HG03097 (cell line): ENCODE measurements around the gene ROR1.
"Not testable (repeated sequence)": the region's sequence is repeated elsewhere in the genome, so short reads cannot be mapped to it uniquely, and the experiment has no call there.

ENCODE experiments used
- ATAC-seq: cut with Tn5 transposase; IDR thresholded peaks from one replicate; pipeline ENCODE4 v1.9.1; 2021; ENCODE audit not compliant: unreplicated experiment, low FRiP score

The ROR1 gene

GRCh38 chr1:64073705-64074104 lies 299.9 kb downstream of the ROR1 start:
- ATAC-seq, result no peak

GRCh38 chr1:64074767-64075166 lies 300.9 kb downstream of the ROR1 start:
- no peak for ATAC-seq

- no peak for ATAC-seq
Measured at GRCh38 chr1:64077281-64077940, 303.6 kb downstream of the ROR1 start.

DNA sequence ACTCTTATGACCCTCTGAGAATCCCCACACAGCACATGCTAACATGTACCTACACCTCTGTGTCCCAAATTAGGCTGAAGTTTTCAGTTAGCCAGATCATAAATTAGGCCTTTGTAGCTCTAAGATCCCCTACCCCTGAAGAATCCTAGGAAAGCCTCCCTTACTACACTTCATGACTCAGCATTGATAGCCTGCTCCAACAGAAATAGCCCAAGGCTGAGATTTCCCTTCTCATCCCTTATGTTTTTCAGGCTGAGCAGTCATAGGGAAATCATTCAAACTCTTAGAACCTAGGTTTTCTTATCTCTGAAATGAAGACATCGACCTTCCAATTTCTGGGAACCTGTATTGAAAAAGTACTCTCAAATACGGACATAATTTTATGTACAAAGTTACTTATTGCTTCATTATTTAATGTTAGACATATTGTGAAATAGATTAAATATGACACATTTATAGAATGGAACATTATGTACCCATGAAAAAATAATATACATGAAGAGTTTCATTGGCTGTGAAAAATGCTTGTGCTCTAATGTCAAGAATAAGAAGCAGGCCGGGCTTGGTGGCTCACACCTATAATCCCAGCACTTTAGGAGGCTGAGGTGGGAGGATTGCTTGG lies 307.2 kb downstream of the ROR1 start:
- ATAC-seq, result no peak

GRCh38 chr1:64082459-64082858 lies 308.6 kb downstream of the ROR1 start:
- no peak for ATAC-seq

- no peak for ATAC-seq
Measured at GRCh38 chr1:64084451-64084850, 310.6 kb downstream of the ROR1 start.

GRCh38 chr1:64087768-64088167 lies 314.0 kb downstream of the ROR1 start:
- no peak for ATAC-seq

- ATAC-seq, result no peak
Measured at GRCh38 chr1:64090436-64090835, 316.6 kb downstream of the ROR1 start.

DNA sequence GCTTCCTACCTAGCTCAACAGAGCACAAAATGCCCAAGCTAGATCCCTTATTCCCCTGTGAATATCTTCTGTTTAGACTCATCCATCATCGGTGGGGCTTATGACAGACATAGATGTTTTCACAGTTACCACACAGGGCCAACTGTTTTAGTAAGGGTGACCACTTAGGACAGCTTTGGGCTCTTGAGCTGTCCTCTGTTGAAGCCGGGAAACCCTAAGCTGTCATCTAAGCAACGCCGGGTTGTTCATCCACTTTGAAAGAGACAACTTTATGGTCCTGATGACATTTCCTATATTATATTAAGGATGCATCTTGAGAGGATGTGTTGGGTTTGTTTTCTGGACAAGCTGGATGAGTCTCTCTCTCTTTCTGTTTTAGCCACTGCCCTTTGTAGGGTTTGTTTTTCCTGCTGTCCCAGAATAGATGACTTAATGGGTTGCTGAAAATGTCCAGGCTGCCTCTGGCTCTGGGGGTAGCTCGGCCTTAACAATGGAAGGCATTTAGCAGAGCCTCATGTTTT lies 319.1 kb downstream of the ROR1 start:
- no peak for ATAC-seq

- no peak for ATAC-seq
Measured at GRCh38 chr1:64093941-64094340, 320.1 kb downstream of the ROR1 start.

DNA sequence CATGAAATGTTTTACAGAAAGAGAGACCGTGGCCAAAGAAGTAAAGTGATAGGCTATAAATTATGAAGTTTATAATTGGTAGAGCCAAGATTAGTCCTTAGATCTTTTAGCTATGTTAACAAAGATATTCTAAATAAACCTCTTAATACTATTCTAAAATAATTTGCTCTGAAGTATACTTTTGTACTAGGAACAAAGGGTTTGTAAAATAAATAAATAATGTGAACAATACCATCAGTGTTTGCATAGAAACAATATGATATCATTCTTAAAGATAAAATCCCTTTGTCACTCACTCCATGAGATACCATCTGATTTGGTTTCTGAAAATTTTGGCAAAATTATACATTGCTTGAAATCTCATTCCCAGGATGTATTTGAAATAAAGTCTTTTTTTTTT lies 322.0 kb downstream of the ROR1 start:
- no peak for ATAC-seq

DNA sequence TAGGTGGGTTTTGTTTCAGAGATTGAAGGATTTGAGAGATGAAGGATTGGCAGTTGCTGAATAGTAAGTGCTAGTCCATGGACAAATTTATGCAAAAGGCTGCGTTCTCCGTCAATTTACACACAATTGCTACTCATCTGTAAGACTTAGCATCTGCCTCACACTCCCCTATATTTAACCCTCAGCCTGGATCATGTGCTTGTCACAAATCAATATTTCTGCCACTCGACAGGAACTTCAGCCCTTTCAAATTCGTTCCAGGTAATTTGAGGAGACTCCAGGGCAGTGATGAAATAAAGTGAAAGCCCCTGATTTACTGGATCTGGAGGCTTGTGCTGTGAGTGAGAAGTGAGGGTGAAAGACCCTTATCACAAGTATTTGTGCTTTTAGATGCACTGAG lies 324.0 kb downstream of the ROR1 start:
- ATAC-seq, result no peak

GRCh38 chr1:64098436-64098835 lies 324.6 kb downstream of the ROR1 start:
- no peak for ATAC-seq

GRCh38 chr1:64098846-64099582 lies 325.2 kb downstream of the ROR1 start:
- no peak for ATAC-seq

- no peak for ATAC-seq
Measured at GRCh38 chr1:64100791-64101190, 327.0 kb downstream of the ROR1 start.

DNA sequence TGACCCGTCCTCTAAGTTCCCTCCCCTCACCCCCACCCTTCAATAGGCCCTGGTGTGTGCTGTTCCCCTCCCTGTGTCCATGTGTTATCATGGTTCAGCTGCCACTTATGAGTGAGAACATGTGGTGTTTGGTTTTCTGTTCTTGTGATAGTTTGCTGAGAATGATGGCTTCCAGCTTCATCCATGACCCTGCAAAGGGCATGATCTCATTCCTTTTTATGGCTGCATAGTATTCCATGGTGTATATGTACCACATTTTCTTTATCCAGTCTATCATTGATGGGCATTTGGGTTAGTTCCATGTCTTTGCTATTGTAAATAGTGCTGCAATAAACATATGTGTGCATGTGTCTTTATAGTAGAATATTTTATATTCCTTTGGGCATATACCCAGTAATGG lies 330.8 kb downstream of the ROR1 start:
- ATAC-seq, result not testable (repeated sequence)

- no peak for ATAC-seq
Measured at GRCh38 chr1:64107118-64107519, 333.3 kb downstream of the ROR1 start.

GRCh38 chr1:64107632-64108031 lies 333.8 kb downstream of the ROR1 start:
- ATAC-seq, result no peak

GRCh38 chr1:64110924-64111777 lies 337.3 kb downstream of the ROR1 start:
- no peak for ATAC-seq

GRCh38 chr1:64111787-64112186 lies 338.0 kb downstream of the ROR1 start:
- ATAC-seq, result no peak

DNA sequence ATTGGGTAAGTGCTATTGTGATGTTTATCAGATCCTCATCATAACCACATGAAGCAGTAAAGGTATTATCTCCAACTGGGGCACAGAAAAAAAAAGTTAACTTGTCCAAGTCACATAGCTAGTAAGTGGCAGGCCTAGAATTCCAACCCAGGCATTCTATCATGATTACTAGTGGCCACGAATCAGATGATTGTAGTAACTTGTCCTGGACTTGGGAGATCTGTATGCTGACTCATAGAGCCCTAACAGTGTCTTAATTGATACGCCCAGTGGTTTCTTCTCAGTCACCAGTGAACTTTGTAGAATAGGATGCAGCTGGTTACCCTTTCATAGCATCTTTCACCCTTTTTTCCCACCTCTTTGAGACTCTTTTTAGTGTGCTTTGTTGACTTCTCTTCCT lies 338.5 kb downstream of the ROR1 start:
- ATAC-seq, result no peak
